ENCODE data around the gene LRRC7.

The LRRC7 gene

GRCh38 chr1:69613414-69613813 is 45.7 kb downstream of the LRRC7 start:
- Histone ChIP-seq H3K27me3 (replicated peaks; ENCODE audit: insufficient read depth, low read length) (no peaks in the 10 kb centered on the region), H2AFZ (ENCODE audit: low read length) (no peak overlapping the region), H4K20me1 (ENCODE audit: insufficient read depth, low read length) (no peaks in the 10 kb centered on the region), H3K79me2 (ENCODE audit: low read length) (no peaks in the 10 kb centered on the region), H3K27ac (ENCODE audit: low read length) (no peak overlapping the region), H3K4me2 (ENCODE audit: low read depth, low read length) (no peak overlapping the region), H3K9me3 (replicated peaks; ENCODE audit: insufficient read depth, low read length) (no peaks in the 10 kb centered on the region), H3K9me2 (replicated peaks; ENCODE audit: insufficient read depth, low read length) (no peaks in the 10 kb centered on the region), H3K4me1 (ENCODE audit: low read length) (no peaks in the 10 kb centered on the region), H3F3A (ENCODE audit: insufficient read depth, low read length) (no peaks in the 10 kb centered on the region), H3K4me3 (ENCODE audit: low read length) (no peak overlapping the region), H3K9ac (ENCODE audit: low read length) (no peak overlapping the region), H3K36me3 (replicated peaks; ENCODE audit: insufficient read depth, low read length) (no peaks in the 10 kb centered on the region)
- DNase-seq, result no peak
- no peak for TF ChIP-seq CTCF (IDR thresholded peaks at IDR 0.05; ENCODE audit: low read length)
- no peak for TF ChIP-seq EZH2 (optimal IDR thresholded peaks at IDR 0.05; ENCODE audit: low read depth, low read length)
- TF ChIP-seq EZH2phosphoT487 (IDR thresholded peaks at IDR 0.05; ENCODE audit: low read length), result no peak

- no peak overlapping the region for H3K4me3 ChIP-seq (ENCODE audit: low read length)
- H3K27ac ChIP-seq (ENCODE audit: low read length), result no peak overlapping the region
- no peaks in the 10 kb centered on the region for H3K9me3 ChIP-seq (replicated peaks; ENCODE audit: insufficient read depth, low read length)
Observed at GRCh38 chr1:69638673-69639072, 71.0 kb downstream of the LRRC7 start.

GRCh38 chr1:69639159-69639558 is 71.4 kb downstream of the LRRC7 start:
- DNase-seq, result no peak
- H3K9me3 ChIP-seq (replicated peaks; ENCODE audit: insufficient read depth, low read length), result no peaks in the 10 kb centered on the region

More at GRCh38 chr1:69638673-69639072, 71.0 kb downstream of the LRRC7 start:
- Histone ChIP-seq H3F3A (ENCODE audit: insufficient read depth, low read length) (no peaks in the 10 kb centered on the region; the same call in 1 of the 2 replicates), H3K9me2 (replicated peaks; ENCODE audit: insufficient read depth, low read length) (no peaks in the 10 kb centered on the region), H3K27me3 (replicated peaks; ENCODE audit: insufficient read depth, low read length) (no peaks in the 10 kb centered on the region), H3K4me1 (ENCODE audit: low read length) (peaks cover 4% of the 10 kb centered on the region; the same call in 1 of the 2 replicates), H3K36me3 (replicated peaks; ENCODE audit: insufficient read depth, low read length) (no peaks in the 10 kb centered on the region; the same call in 1 of the 2 replicates), H4K20me1 (ENCODE audit: insufficient read depth, low read length) (no peaks in the 10 kb centered on the region), H3K79me2 (ENCODE audit: low read length) (no peaks in the 10 kb centered on the region), H3K9ac (ENCODE audit: low read length) (no peak overlapping the region), H3K4me2 (ENCODE audit: low read depth, low read length) (no peak overlapping the region), H2AFZ (ENCODE audit: low read length) (no peak overlapping the region)
- TF ChIP-seq CTCF (IDR thresholded peaks at IDR 0.05; ENCODE audit: low read length) (no peak), EZH2 (optimal IDR thresholded peaks at IDR 0.05; ENCODE audit: low read depth, low read length) (no peak), EZH2phosphoT487 (IDR thresholded peaks at IDR 0.05; ENCODE audit: low read length) (no peak)
- DNase-seq, result no peak

More at GRCh38 chr1:69639159-69639558, 71.4 kb downstream of the LRRC7 start:
- H3K36me3 ChIP-seq (replicated peaks; ENCODE audit: insufficient read depth, low read length), result no peaks in the 10 kb centered on the region; the same call in 1 of the 2 replicates
- H3K27me3 ChIP-seq (replicated peaks; ENCODE audit: insufficient read depth, low read length), result no peaks in the 10 kb centered on the region
- no peaks in the 10 kb centered on the region for H3K9me2 ChIP-seq (replicated peaks; ENCODE audit: insufficient read depth, low read length)
- H3K79me2 ChIP-seq (ENCODE audit: low read length), result no peaks in the 10 kb centered on the region
- no peak overlapping the region for H3K9ac ChIP-seq (ENCODE audit: low read length)
- H3K27ac ChIP-seq (ENCODE audit: low read length), result no peak overlapping the region
- H3F3A ChIP-seq (ENCODE audit: insufficient read depth, low read length), result no peaks in the 10 kb centered on the region; the same call in 1 of the 2 replicates
- TF ChIP-seq CTCF (IDR thresholded peaks at IDR 0.05; ENCODE audit: low read length) (no peak), EZH2phosphoT487 (IDR thresholded peaks at IDR 0.05; ENCODE audit: low read length) (no peak), EZH2 (optimal IDR thresholded peaks at IDR 0.05; ENCODE audit: low read depth, low read length) (no peak)
- no peak overlapping the region for H3K4me2 ChIP-seq (ENCODE audit: low read depth, low read length)
- no peaks in the 10 kb centered on the region for H4K20me1 ChIP-seq (ENCODE audit: insufficient read depth, low read length)
- no peak overlapping the region for H3K4me3 ChIP-seq (ENCODE audit: low read length)
- no peak overlapping the region for H2AFZ ChIP-seq (ENCODE audit: low read length)
- peaks cover 4% of the 10 kb centered on the region; the same call in 1 of the 2 replicates for H3K4me1 ChIP-seq (ENCODE audit: low read length)
